AG20443 (cell line): ENCODE data around the gene GPR135.
A peak's percentile ranks its signal among the peaks of the same experiment; 100 is the strongest.
"Not testable (repeated sequence)": the region's sequence is repeated elsewhere in the genome, so short reads cannot be mapped to it uniquely, and the experiment has no call there.

Experiments
- DNase-seq: peaks from one replicate; pipeline ENCODE4 v3.0.0; 2012; ENCODE audit warnings: low spot score, mixed read lengths

The GPR135 gene

GRCh38 chr14:59474172-59474571 is 9.0 kb upstream of the GPR135 start:
- no peak for DNase-seq

DNA sequence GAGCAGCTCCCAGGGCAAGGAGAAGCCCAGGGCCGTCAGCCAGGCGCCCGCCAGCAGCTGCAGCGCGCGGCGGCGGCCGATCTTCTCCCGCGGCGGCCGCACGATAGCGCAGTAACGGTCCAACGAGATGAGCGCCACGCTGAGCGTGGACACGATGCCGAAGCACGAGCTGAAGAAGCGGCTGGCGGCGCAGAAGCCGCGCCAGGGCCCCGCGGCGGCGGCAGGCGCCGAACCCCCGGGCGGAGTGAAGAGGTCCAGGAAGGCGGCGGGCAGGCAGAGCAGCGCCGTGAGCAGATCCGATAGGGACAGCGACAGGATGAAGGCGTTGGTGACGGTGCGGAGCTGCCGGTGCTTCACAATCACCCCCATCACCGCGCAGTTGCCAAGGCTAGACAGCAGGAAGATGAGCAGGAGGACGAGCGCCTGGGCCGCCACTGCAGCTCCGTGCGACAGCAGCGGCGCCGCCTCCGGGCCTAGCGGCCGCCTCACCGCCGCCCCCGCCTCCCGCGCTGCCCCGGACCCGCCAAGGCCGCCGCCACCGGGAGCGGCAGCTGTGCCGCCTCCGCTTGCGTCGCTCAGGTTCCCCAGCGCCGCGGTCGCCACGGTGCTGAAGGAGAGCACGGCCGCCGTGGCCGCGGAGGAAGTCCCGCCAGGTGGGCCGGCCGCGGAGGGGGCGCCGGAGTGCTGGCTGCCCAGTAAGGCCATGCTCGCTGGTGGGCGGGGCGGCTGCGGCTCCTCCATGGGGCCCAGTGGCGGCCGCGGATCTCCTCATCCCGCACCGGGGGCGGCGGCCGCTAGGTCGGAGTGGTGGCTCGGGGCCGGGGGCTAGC is 479 bp downstream of the GPR135 start:
- DNase-seq: peak; percentile 79

GRCh38 chr14:59463787-59464485 is 1.2 kb downstream of the GPR135 start:
- no peak for DNase-seq

DNA sequence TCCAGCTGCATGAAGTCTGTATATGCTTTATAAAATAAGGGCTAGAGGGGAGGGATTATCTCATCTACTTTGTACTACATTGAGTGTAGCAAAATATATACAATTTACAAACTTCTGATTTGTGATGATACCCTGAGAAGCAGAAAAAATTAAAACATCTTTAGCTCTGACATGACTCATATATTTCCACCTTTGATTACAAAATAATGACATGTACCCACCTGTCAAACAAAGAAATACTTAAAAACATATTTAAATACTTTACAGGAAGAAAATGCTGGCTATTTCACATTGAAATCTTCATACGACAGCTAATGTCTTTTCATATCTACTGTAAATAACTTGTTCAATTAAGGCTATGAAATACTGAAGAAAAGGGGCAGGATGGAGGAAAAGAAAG is 3.3 kb downstream of the GPR135 start:
- no peak for DNase-seq

DNA sequence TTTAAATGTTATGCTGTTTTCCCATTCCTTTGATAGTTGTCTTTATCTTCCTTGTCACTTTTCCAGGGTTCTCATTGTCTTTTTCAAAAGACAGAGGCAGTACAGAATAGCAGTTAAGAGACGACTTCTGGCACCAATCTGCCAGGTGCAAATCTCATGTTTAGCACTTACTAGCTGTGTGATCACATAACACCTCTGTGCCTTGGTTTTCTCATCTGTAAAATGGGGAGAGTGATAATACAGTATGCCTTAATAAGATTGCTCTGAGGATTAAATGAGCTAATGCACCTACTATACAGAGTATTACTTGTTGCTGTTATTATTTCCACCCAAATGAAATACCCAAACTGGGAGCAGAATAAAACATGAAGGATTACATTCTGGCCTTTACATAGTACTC is 4.8 kb downstream of the GPR135 start:
- no peak for DNase-seq

DNA sequence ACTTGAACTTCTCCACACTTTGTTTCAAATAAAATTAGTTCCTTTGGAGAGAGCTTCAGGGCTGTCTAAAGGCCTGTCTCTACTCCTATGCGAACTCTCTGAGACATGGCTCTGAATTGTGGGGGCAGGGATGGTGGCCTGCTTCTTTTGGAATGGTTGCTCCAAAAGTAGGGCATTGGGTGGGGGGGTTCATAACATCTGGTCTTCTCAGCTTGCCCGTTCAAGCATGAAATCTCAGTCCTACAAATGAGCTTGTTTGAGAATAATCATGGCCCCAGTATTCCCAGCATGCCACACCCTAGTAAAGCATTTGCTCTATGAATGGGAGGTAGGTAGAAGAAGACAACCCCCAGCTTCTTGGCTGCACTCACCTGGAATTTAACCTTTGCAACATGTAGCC is 6.7 kb downstream of the GPR135 start:
- no peak for DNase-seq

DNA sequence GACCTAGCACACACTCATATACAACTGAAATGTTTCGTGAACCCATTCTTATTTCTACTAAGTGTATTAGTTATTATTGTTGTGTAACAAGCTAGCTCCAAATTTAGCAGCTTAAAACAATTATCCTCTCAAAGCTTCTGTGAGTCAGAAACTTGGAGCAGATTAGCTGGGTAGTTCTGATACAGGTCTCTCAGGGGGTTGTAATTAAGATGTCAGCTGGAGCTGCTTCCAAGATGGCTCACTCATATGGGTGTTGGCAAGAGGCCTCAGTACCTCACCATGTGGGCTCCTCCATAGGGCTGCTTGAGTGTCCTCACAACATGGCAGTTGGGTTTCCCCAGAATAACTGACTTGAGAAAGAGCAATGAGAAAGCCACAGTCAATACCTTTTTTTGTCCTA is 9.8 kb downstream of the GPR135 start:
- DNase-seq: peak; percentile 24

DNA sequence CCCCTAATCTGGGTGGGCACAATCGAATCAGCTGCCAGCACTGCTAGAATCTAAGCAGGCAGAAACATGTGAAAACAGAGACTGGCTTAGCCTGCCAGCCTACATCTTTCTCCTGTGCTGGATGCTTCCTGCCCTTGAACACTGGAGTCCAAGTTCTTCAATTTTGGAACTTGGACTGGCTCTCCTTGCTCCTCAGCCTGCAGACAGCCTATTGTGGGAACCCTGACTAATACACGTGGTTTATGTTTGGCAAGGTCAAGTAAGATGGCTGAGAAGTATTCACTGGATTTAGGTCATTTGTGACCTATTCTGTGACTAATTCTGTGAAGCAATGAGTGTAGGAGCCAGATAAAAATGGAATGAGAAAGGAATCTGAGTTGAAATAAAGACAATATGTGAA is 11.0 kb downstream of the GPR135 start:
- DNase-seq: peak; percentile 84

DNA sequence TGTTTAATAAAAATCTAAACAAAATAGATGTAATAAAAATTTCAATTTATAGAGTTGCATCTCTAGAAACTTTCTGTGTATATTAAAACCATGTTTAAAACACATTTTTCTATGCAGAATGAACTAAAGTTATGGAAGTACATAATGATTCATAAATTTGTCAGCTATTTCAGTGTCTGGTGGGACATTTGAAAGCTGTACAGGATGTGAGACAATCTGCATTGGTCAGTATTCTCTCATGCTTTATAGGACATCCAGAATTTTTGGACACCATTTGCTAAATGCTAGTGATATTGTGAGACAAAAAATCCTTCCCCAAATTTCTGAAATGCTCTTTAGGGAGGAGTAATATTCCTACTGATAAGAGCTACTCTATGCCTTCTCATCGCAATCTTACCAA is 13.3 kb downstream of the GPR135 start:
- no peak for DNase-seq

- no peak for DNase-seq
Observed at GRCh38 chr14:59450716-59451115, 14.5 kb downstream of the GPR135 start.

DNA sequence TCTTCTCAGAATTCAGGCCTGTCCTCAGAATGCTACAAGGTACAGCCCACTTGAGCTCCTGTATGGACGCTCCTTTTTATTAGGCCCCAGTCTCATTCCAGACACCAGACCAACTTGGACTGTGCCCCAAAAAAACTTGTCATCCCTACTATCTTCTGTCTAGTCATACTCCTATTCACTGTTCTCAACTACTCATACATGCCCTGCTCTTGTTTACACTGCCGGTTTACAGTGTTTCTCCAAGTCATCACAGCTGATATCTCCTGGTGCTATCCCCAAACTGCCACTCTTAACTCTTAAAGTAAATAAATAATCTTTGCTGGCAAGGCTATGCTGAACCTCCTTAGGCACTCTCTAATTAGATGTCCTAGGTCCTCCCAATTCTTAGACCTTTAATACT is 16.5 kb downstream of the GPR135 start:
- DNase-seq: not testable (repeated sequence)

- peak; percentile 22 for DNase-seq
Observed at GRCh38 chr14:59439256-59439965, 25.8 kb downstream of the GPR135 start.

DNA sequence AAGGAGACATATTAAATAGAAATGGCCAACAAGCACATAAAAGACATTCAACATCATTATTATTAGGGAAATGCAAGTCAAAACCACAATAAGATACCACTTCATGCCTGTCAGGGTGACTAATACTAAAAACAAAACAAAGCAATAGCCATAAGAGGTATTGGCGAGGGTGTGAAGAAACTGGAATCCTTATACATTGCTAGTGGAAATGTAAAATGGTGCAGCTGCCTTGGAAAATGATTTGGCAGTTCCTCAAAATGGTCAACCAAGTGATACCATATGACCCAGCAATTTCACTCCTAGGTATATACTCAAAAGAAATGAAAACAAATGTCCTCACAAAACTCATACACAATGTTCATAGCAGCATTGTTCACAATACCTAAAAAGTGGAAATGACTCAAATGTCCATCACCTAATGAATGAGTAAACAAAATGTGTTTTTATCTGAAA is 27.0 kb downstream of the GPR135 start:
- no peak for DNase-seq

GRCh38 chr14:59435987-59436386 is 29.2 kb downstream of the GPR135 start:
- DNase-seq: no peak

DNA sequence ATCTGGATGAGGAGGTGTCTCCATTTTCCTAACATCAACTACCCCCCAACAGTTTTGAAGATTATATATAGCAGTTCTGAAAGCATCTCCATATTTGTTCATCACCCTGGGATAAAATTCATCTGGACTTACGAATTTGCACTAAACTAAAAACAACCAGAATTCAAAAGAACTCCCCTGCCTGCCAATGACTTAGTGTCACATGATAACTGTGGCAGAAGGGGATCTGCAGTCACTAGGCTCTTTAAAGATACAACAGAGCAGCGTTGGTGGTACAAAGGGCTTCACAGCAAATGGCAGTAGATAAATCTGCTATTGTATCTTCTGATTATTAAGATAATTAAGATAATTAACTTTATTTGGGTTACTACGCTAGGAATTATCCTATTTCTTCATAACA is 30.1 kb downstream of the GPR135 start:
- no peak for DNase-seq

- DNase-seq: no peak
Observed at GRCh38 chr14:59429790-59430189, 35.4 kb downstream of the GPR135 start.

- DNase-seq: peak; percentile 25
Observed at GRCh38 chr14:59428581-59429012, 36.6 kb downstream of the GPR135 start.

GRCh38 chr14:59427653-59428580 is 37.3 kb downstream of the GPR135 start:
- DNase-seq: peak; percentile 27

- DNase-seq: peak; percentile 44
Observed at GRCh38 chr14:59425322-59425935, 39.8 kb downstream of the GPR135 start.

- no peak for DNase-seq
Observed at GRCh38 chr14:59424341-59425071, 40.7 kb downstream of the GPR135 start.
